GM19372 (cell line): ENCODE measurements around the gene MPPED1.

Experiments used
- ATAC-seq: cut with Tn5 transposase; IDR thresholded peaks from one replicate; pipeline ENCODE4 v1.9.1; 2021; ENCODE audit warnings: mild to moderate bottlenecking, low read depth, moderate library complexity; ENCODE audit not compliant: unreplicated experiment

The MPPED1 gene

GRCh38 chr22:43511276-43511910, 99.6 kb downstream of the MPPED1 start:
- ATAC-seq = no peak

GRCh38 chr22:43512279-43512678, 100.5 kb downstream of the MPPED1 start:
- ATAC-seq = no peak

- no peak for ATAC-seq
These were observed 102.8 kb downstream of the MPPED1 start for GRCh38 chr22:43514476-43515157.

- no peak for ATAC-seq
These were observed 103.6 kb downstream of the MPPED1 start for GRCh38 chr22:43515411-43515810.

GRCh38 chr22:43515902-43516301, 104.1 kb downstream of the MPPED1 start:
- no peak for ATAC-seq

- ATAC-seq = no peak
These were observed 104.6 kb downstream of the MPPED1 start for GRCh38 chr22:43516386-43516785.

- ATAC-seq = no peak
These were observed 105.3 kb downstream of the MPPED1 start for GRCh38 chr22:43516996-43517635.

- ATAC-seq = no peak
These were observed 108.8 kb downstream of the MPPED1 start for GRCh38 chr22:43520632-43521039.

GRCh38 chr22:43521716-43522115, 109.9 kb downstream of the MPPED1 start:
- ATAC-seq = no peak

GRCh38 chr22:43526117-43526655, 114.4 kb downstream of the MPPED1 start:
- ATAC-seq = no peak

GRCh38 chr22:43526946-43527345, 115.1 kb downstream of the MPPED1 start:
- ATAC-seq = no peak

GRCh38 chr22:43528601-43529360, 117.0 kb downstream of the MPPED1 start:
- ATAC-seq = no peak

GRCh38 chr22:43529461-43529860, 117.6 kb downstream of the MPPED1 start:
- ATAC-seq = no peak

GRCh38 chr22:43529934-43530333, 118.1 kb downstream of the MPPED1 start:
- ATAC-seq = no peak

GRCh38 chr22:43530349-43531201, 118.8 kb downstream of the MPPED1 start:
- ATAC-seq = no peak

- ATAC-seq = no peak
These were observed 119.8 kb downstream of the MPPED1 start for GRCh38 chr22:43531651-43532050.

- ATAC-seq = no peak
These were observed 120.7 kb downstream of the MPPED1 start for GRCh38 chr22:43532301-43533155.

GRCh38 chr22:43533156-43533530, 121.3 kb downstream of the MPPED1 start:
- no peak for ATAC-seq
